ENCODE measurements around the gene CEBPE.
"Not testable (repeated sequence)": the region's sequence is repeated elsewhere in the genome, so short reads cannot be mapped to it uniquely, and the experiment has no call there.

CEBPE gene

GRCh38 chr14:23123419-23123818 lies 4.4 kb upstream of the CEBPE start:
- no peak for DNase-seq (ENCODE audit: low read depth in 2 of 2, low spot score in 1 of 2)

- DNase-seq (ENCODE audit: low read depth in 2 of 2, low spot score in 1 of 2) = no peak
These were observed 3.0 kb upstream of the CEBPE start for GRCh38 chr14:23122086-23122485.

- no peak for DNase-seq (ENCODE audit: low read depth in 2 of 2, low spot score in 1 of 2)
These were observed 2.3 kb upstream of the CEBPE start for GRCh38 chr14:23121361-23121771.

GRCh38 chr14:23120541-23121251 lies 1.6 kb upstream of the CEBPE start:
- peak; percentile 47 to 55 for DNase-seq (ENCODE audit: low read depth in 2 of 2, low spot score in 1 of 2)

- no peak for DNase-seq (ENCODE audit: low read depth in 2 of 2, low spot score in 1 of 2)
These were observed 590 bp upstream of the CEBPE start for GRCh38 chr14:23119363-23120327.

GRCh38 chr14:23117371-23118020 lies 1.6 kb downstream of the CEBPE start:
- DNase-seq (ENCODE audit: low read depth in 2 of 2, low spot score in 1 of 2) = no peak

- DNase-seq (ENCODE audit: low read depth in 2 of 2, low spot score in 1 of 2) = no peak
These were observed 3.1 kb downstream of the CEBPE start for GRCh38 chr14:23115918-23116317.

- no peak for DNase-seq (ENCODE audit: low read depth in 2 of 2, low spot score in 1 of 2)
These were observed 3.9 kb downstream of the CEBPE start for GRCh38 chr14:23115039-23115731.

- no peak for DNase-seq (ENCODE audit: low read depth in 2 of 2, low spot score in 1 of 2)
These were observed 4.4 kb downstream of the CEBPE start for GRCh38 chr14:23114669-23115038.

GRCh38 chr14:23114120-23114458 lies 5.0 kb downstream of the CEBPE start:
- DNase-seq (ENCODE audit: low read depth in 2 of 2, low spot score in 1 of 2) = no peak

GRCh38 chr14:23113431-23114119 lies 5.5 kb downstream of the CEBPE start:
- no peak for DNase-seq (ENCODE audit: low read depth in 2 of 2, low spot score in 1 of 2)

- DNase-seq (ENCODE audit: low read depth in 2 of 2, low spot score in 1 of 2) = no peak
These were observed 6.5 kb downstream of the CEBPE start for GRCh38 chr14:23112359-23113178.

- no peak for DNase-seq (ENCODE audit: low read depth in 2 of 2, low spot score in 1 of 2)
These were observed 8.3 kb downstream of the CEBPE start for GRCh38 chr14:23110579-23111365.

- DNase-seq (ENCODE audit: low read depth in 2 of 2, low spot score in 1 of 2) = no peak
These were observed 9.3 kb downstream of the CEBPE start for GRCh38 chr14:23109769-23110168.

GRCh38 chr14:23108169-23108568 lies 10.9 kb downstream of the CEBPE start:
- not testable (repeated sequence) for DNase-seq (ENCODE audit: low read depth in 2 of 2, low spot score in 1 of 2)

GRCh38 chr14:23107620-23108019 lies 11.4 kb downstream of the CEBPE start:
- DNase-seq (ENCODE audit: low read depth in 2 of 2, low spot score in 1 of 2) = not testable (repeated sequence)

- DNase-seq (ENCODE audit: low read depth in 2 of 2, low spot score in 1 of 2) = no peak
These were observed 12.4 kb downstream of the CEBPE start for GRCh38 chr14:23106747-23107045.

GRCh38 chr14:23105348-23105824 lies 13.7 kb downstream of the CEBPE start:
- DNase-seq (ENCODE audit: low read depth in 2 of 2, low spot score in 1 of 2) = no peak
